ENCODE results near the gene LCLAT1. TPM values are rescaled to one million over a fixed set of nuclear protein-coding genes. Genes with fewer than 3 reads are reported as not detected.
A peak's percentile ranks its signal among the peaks of the same experiment; 100 is the strongest.

The LCLAT1 gene
- total RNA-seq, 1 donor from 2014 or later, result 26.7 TPM

DNA sequence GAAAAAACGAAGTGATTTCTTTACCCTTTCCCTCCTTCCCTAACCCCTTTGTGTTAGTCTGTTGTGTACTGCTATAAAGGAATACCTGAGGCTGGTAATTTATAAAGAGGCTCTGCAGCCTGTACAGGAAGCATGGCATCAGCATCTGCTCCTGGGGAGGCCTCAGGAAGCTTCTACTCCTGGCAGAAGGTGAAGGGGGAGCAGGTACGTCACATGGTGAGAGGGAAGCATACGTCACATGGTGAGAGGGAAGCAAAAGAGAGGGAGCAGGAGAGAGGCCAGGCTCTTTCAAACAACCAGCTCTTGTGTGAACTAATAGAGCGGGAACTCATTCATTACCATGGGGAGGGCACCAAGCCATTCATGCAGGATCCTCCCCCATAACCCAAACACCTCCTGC is 234.0 kb downstream of the LCLAT1 start:
- no peak for DNase-seq (ENCODE audit: low read depth)
- TF ChIP-seq, protein P1, sequence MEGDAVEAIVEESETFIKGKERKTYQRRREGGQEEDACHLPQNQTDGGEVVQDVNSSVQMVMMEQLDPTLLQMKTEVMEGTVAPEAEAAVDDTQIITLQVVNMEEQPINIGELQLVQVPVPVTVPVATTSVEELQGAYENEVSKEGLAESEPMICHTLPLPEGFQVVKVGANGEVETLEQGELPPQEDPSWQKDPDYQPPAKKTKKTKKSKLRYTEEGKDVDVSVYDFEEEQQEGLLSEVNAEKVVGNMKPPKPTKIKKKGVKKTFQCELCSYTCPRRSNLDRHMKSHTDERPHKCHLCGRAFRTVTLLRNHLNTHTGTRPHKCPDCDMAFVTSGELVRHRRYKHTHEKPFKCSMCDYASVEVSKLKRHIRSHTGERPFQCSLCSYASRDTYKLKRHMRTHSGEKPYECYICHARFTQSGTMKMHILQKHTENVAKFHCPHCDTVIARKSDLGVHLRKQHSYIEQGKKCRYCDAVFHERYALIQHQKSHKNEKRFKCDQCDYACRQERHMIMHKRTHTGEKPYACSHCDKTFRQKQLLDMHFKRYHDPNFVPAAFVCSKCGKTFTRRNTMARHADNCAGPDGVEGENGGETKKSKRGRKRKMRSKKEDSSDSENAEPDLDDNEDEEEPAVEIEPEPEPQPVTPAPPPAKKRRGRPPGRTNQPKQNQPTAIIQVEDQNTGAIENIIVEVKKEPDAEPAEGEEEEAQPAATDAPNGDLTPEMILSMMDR (IDR thresholded peaks at IDR 0.05; ENCODE audit: insufficient read depth, low read length, poor library complexity, severe bottlenecking), result no peak
- Histone ChIP-seq H3K36me3 (ENCODE audit: control insufficient read depth, insufficient read depth, low read length) (no peaks in the 10 kb centered on the region), H3K27me3 (ENCODE audit: control insufficient read depth, insufficient read depth, low read length) (no peaks in the 10 kb centered on the region), H3K4me3 (ENCODE audit: low read depth, low read length) (no peak overlapping the region)

DNA sequence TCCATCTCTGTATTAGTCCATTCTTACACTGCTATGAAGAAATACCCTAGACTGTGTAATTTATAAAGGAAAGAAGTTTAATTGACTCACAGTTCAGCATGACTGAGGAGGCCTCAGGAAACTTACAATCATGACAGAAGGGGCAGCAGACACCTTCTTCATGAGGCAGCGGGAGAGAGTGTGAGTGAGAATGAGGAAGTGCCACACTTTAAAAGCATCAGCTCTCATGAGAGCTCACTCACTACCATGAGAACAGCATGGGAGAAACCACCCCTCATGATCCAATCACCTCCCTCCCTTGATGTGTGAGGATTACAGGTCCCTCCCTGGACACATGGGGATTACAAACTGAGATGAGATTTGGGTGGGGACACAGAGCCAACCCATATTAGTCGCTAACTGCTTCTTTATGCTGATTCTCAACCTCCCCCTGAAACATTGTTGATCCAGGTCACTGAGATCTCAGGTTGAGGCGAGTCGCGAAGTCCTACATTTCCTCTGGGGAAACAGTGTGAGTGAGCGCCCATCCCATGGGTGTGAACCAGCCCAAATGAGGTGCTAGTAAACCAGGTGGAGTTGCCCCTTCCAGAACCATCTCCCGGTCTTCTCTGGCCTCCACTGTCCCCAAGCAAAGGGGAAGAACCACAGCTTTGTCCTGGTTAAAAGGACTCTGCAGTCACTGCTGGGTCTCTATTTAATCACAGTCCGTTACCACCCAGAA is 236.3 kb downstream of the LCLAT1 start:
- TF ChIP-seq, protein P1 (IDR thresholded peaks at IDR 0.05; ENCODE audit: insufficient read depth, low read length, poor library complexity, severe bottlenecking), result no peak
- no peak overlapping the region for H3K4me3 ChIP-seq (ENCODE audit: low read depth, low read length)
- no peaks in the 10 kb centered on the region for H3K27me3 ChIP-seq (ENCODE audit: control insufficient read depth, insufficient read depth, low read length)
- DNase-seq (ENCODE audit: low read depth), result no peak
- no peaks in the 10 kb centered on the region for H3K36me3 ChIP-seq (ENCODE audit: control insufficient read depth, insufficient read depth, low read length)

DNA sequence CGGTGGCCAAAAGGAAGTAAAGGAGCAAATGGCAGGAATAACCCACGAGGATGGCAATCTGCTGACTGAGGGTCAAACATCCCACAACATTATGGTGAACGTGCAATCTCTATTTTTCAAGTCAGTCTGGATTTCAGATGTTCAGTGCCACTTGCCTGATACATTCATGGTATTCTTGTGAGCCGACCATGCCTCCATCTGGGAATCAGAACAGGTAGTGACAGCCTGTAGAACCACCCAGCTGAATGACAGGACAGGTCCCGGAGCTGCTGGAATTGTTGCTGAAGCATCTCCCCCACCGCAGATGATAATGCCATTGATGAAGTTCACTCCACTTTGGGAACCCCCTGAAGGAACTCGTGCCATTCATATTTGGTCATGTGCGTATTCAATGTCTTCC is 237.0 kb downstream of the LCLAT1 start:
- no peak overlapping the region for H3K4me3 ChIP-seq (ENCODE audit: low read depth, low read length)
- no peaks in the 10 kb centered on the region for H3K27me3 ChIP-seq (ENCODE audit: control insufficient read depth, insufficient read depth, low read length)
- DNase-seq (ENCODE audit: low read depth), result no peak
- TF ChIP-seq, protein P1 (IDR thresholded peaks at IDR 0.05; ENCODE audit: insufficient read depth, low read length, poor library complexity, severe bottlenecking), result no peak
- H3K36me3 ChIP-seq (ENCODE audit: control insufficient read depth, insufficient read depth, low read length), result no peaks in the 10 kb centered on the region

DNA sequence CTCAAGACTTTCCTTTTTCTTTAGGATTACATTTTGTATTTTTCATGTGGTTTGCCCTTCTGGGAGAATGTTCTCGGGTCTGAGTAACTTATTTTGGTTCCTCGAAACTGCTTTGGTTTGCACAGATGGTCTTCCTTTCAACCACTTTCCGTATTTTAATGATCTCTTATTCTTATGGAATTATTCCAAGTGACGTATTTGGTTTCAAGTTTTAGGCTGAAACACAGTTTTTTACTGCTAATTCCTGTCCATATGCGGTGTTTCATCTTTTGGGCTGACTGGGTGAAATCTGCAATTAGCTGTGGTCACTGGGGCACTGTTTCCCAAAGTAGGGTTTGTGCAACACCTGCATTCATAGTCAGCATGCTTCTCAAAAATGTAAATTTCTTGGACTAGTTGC is 237.5 kb downstream of the LCLAT1 start:
- Histone ChIP-seq H3K36me3 (ENCODE audit: control insufficient read depth, insufficient read depth, low read length) (no peaks in the 10 kb centered on the region), H3K4me3 (ENCODE audit: low read depth, low read length) (no peak overlapping the region), H3K27me3 (ENCODE audit: control insufficient read depth, insufficient read depth, low read length) (no peaks in the 10 kb centered on the region)
- TF ChIP-seq, protein P1 (IDR thresholded peaks at IDR 0.05; ENCODE audit: insufficient read depth, low read length, poor library complexity, severe bottlenecking), result no peak
- no peak for DNase-seq (ENCODE audit: low read depth)

DNA sequence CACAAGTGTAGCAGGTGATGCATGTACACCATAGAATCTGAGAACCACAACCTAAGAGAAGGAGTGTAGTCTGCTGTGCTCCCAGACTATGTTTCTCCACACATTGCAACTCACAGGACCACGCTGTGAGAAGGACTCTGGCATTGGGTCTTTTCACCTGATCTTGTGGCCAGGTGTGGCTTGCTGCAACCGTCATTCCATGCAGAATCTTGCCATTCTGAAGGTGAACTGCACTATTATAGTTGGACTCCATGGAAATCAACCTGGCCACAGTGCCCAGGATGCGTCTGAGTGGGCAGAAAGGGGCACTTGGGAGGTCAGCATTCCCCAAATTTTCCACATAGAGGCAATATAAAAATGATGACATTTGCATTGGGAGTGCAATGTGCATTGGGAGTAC is 237.9 kb downstream of the LCLAT1 start:
- TF ChIP-seq, protein P1 (IDR thresholded peaks at IDR 0.05; ENCODE audit: insufficient read depth, low read length, poor library complexity, severe bottlenecking), result no peak
- Histone ChIP-seq H3K36me3 (ENCODE audit: control insufficient read depth, insufficient read depth, low read length) (no peaks in the 10 kb centered on the region), H3K4me3 (ENCODE audit: low read depth, low read length) (no peak overlapping the region), H3K27me3 (ENCODE audit: control insufficient read depth, insufficient read depth, low read length) (no peaks in the 10 kb centered on the region)
- no peak for DNase-seq (ENCODE audit: low read depth)

DNA sequence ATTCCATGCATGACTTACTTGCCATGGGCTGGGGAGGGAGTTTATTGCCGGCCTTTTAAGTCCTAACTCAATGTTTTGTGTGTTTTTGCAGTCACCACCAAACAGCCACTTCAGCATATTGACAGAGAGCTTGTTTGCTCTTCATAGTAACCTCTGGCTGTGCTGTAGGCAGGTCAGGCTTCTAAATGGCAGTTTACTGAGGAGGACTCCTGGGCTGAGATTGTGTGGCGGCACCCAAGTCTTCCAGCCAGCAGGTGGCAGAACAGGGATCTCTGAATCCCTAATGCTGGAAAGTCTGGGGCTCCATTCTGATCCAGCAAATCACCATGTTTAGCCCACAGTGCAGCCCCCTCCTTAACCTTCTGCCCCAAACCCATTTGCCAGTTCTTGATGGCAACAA is 239.0 kb downstream of the LCLAT1 start:
- TF ChIP-seq, protein P1 (IDR thresholded peaks at IDR 0.05; ENCODE audit: insufficient read depth, low read length, poor library complexity, severe bottlenecking), result peak; percentile 27
- H3K36me3 ChIP-seq (ENCODE audit: control insufficient read depth, insufficient read depth, low read length), result no peaks in the 10 kb centered on the region
- no peak for DNase-seq (ENCODE audit: low read depth)
- no peaks in the 10 kb centered on the region for H3K27me3 ChIP-seq (ENCODE audit: control insufficient read depth, insufficient read depth, low read length)
- no peak overlapping the region for H3K4me3 ChIP-seq (ENCODE audit: low read depth, low read length)
